AG04450 (cell line): ENCODE measurements around the gene DCXR. TPM values are rescaled to one million over a fixed set of nuclear protein-coding genes. Genes with fewer than 3 reads are reported as not detected.

Experiments used
- CTCF ChIA-PET: fragments of 300-600, 350-600 bp; formaldehyde crosslinking; extraction: SDS; loops from one replicate; lab custom pipeline; 2022; ENCODE audit warnings: antibody characterized with exemption, inconsistent platforms; lab: Charles Lee
- POLR2A ChIA-PET: fragments of 350-600 bp; formaldehyde crosslinking; extraction: SDS; loops from one replicate; lab custom pipeline; 2021; ENCODE audit warnings: antibody characterized with exemption, inconsistent platforms; lab: Yijun Ruan, JAX
- DNase-seq: peaks from one replicate; pipeline ENCODE4 v3.0.0-alpha.2; 2011; ENCODE audit warnings: low read depth, low spot score
- H3K27ac ChIP-seq: one replicate; pipeline ENCODE4 v1.5.1; 2012; ENCODE audit warnings: low read depth, low read length, control low read depth
- H3K27me3 ChIP-seq: one replicate; pipeline ENCODE4 v1.6.0; 2012; ENCODE audit warnings: low read length; ENCODE audit not compliant: control insufficient read depth, insufficient read depth
- H3K4me3 ChIP-seq: 2 replicates; pipeline ENCODE4 v1.5.1; 2011; ENCODE audit warnings: mild to moderate bottlenecking, low read depth, low read length, control low read depth
- H3K9me3 ChIP-seq: 2 replicates; pipeline ENCODE4 v1.5.1; 2012; ENCODE audit warnings: low read length; ENCODE audit not compliant: control insufficient read depth, insufficient read depth
- CTCF ChIP-seq: IDR thresholded peaks from 2 replicates; pipeline ENCODE4 v1.5.1; 2011; ENCODE audit warnings: low read depth, low read length, control low read depth, inconsistent platforms
- polyA plus RNA-seq: library from polyadenylated mRNA; depleted of rRNA; stranded (reverse); fragments of >200 nt; gene quantifications from 2 replicates; pipeline ENCODE4 v1.2.3, GENCODE V29; 2011

The DCXR gene
- polyA plus RNA-seq, 1 experiment: 35.5 TPM

GRCh38 chr17:82083533-82084359 is 46.2 kb upstream of the DCXR start:
- no peak for TF ChIP-seq CTCF
- CTCF ChIA-PET: interaction anchor here (0.6 kb wide), 1 partner anchor 11 kb away, joined by 3 read pairs; no protein-coding TSS in a partner anchor
- H3K4me3 ChIP-seq: no peak overlapping the region
- no peak for DNase-seq
- H3K27me3 ChIP-seq: no peaks in the 10 kb centered on the region
- no peak overlapping the region for H3K27ac ChIP-seq
- no peaks in the 10 kb centered on the region; the same call in 1 of the 2 replicates for H3K9me3 ChIP-seq
- POLR2A ChIA-PET: no interaction called here

- H3K9me3 ChIP-seq: no peaks in the 10 kb centered on the region; the same call in 1 of the 2 replicates
- CTCF ChIA-PET: interaction anchor here (0.6 kb wide), 1 partner anchor 10 kb away, joined by 3 read pairs; no protein-coding TSS in a partner anchor
- H3K4me3 ChIP-seq: no peak overlapping the region
- TF ChIP-seq CTCF: no peak
- DNase-seq: no peak
- H3K27ac ChIP-seq: no peak overlapping the region
- no peaks in the 10 kb centered on the region for H3K27me3 ChIP-seq
- POLR2A ChIA-PET: interaction anchor here (1.0 kb wide), 1 partner anchor 18 kb away, joined by 3 read pairs; the partner anchor contains the start of gene DUS1L
Observed at GRCh38 chr17:82083009-82083408, 45.5 kb upstream of the DCXR start.

GRCh38 chr17:82082456-82082855 is 45.0 kb upstream of the DCXR start:
- Histone ChIP-seq H3K4me3 (no peak overlapping the region), H3K27me3 (no peaks in the 10 kb centered on the region), H3K9me3 (no peaks in the 10 kb centered on the region; the same call in 1 of the 2 replicates), H3K27ac (no peak overlapping the region)
- CTCF ChIA-PET: no interaction called here
- POLR2A ChIA-PET: interaction anchor here (1.0 kb wide), 1 partner anchor 17 kb away, joined by 3 read pairs; the partner anchor contains the start of gene DUS1L
- DNase-seq: no peak
- no peak for TF ChIP-seq CTCF

DNA sequence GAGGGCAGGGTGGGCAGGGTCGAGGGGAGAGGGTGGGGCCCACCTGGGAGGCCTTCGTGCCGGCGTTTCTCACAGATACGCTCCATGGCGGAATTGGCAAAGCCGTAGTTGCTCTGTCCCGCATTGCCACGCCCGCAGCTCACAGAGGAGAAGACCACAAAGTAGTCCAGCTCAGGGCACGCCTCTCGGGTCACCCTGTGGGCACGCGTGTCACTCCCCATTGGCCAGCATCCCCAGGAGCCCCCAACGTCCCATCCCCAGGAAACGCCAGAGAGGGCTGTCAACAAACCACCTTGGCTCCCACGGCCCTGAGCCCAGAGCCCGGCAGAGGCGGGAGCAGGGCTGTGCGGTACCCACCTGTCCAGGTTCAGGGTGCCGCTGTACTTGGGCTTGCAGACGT is 44.5 kb upstream of the DCXR start:
- Histone ChIP-seq H3K4me3 (no peak overlapping the region), H3K9me3 (no peaks in the 10 kb centered on the region; the same call in 1 of the 2 replicates), H3K27ac (no peak overlapping the region), H3K27me3 (no peaks in the 10 kb centered on the region)
- no peak for TF ChIP-seq CTCF
- CTCF ChIA-PET: no interaction called here
- POLR2A ChIA-PET: interaction anchor here (0.6 to 1.0 kb wide), 3 partner anchors 10 to 50 kb away, joined by 3 read pairs; partner anchors contain the start of genes DUS1L and RAC3
- no peak for DNase-seq

DNA sequence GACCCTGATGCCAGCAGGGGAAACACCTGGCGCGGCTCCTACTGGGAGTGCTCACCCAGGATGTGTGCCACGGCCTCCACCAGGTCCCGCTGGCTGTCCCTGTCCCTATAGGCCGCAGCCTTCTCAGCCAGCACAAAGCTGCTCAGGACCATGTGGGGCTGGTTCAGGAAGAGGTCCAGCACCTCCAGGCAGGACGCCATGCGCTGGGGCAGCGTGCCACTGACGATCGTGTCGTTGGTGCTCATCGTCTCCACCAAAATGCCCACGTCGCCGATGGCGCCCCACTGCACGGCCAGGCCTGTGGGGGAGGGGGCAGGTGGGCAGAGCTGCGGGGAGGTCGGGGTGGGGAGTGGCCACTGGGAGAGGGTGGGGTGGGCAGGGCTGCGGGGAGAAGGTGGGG is 44.0 kb upstream of the DCXR start:
- no peak overlapping the region for H3K27ac ChIP-seq
- H3K4me3 ChIP-seq: no peak overlapping the region
- H3K9me3 ChIP-seq: no peaks in the 10 kb centered on the region; the same call in 1 of the 2 replicates
- CTCF ChIA-PET: no interaction called here
- POLR2A ChIA-PET: interaction anchor here (0.6 to 1.0 kb wide), 2 partner anchors 11 to 50 kb away, joined by 3 read pairs; partner anchors contain the start of gene RAC3
- TF ChIP-seq CTCF: no peak
- DNase-seq: no peak
- no peaks in the 10 kb centered on the region for H3K27me3 ChIP-seq
